IMR-90 (cell line): Measurements from ENCODE around the gene CYCS. TPM values are rescaled to one million over a fixed set of nuclear protein-coding genes. Genes with fewer than 3 reads are reported as not detected.
A peak's percentile ranks its signal among the peaks of the same experiment; 100 is the strongest.

Experiments
- ATAC-seq: fragments of 200-7000 bp; cut with Tn5 transposase; 2 replicates; pipeline ENCODE4 v1.9.1; 2020; ENCODE audit warnings: low read depth, mild to moderate bottlenecking, moderate library complexity
- BruUV-seq: library from RNA; stranded (reverse); fragments of 400-500 nt; replicated peaks from 2 replicates; lab custom pipeline; 2021; lab: Mats Ljungman, UMichigan
- CTCF ChIA-PET: fragments of 300-600 bp; formaldehyde crosslinking; extraction: SDS; loops from one replicate; lab custom pipeline; 2021; ENCODE audit warnings: antibody characterized with exemption; lab: Yijun Ruan, JAX
- POLR2A ChIA-PET: fragments of 300-600 bp; sonication (Branson Sonifier 250); formaldehyde crosslinking; loops from one replicate; lab custom pipeline; 2022; ENCODE audit warnings: antibody characterized with exemption; ENCODE audit not compliant: unreplicated experiment; lab: Charles Lee
- DNase-seq: peaks from one replicate; pipeline ENCODE4 v3.0.0; 2013
- H2AFZ ChIP-seq: replicated peaks from 2 replicates; pipeline ENCODE3; 2013; ENCODE audit warnings: low read length, mild to moderate bottlenecking; ENCODE audit not compliant: poor library complexity
- H2AK5ac ChIP-seq: 2 replicates; pipeline ENCODE4 v1.6.1; 2013; ENCODE audit warnings: low read depth, low read length, inconsistent platforms
- H2AK9ac ChIP-seq: replicated peaks from 2 replicates; pipeline ENCODE3; 2013; ENCODE audit warnings: mild to moderate bottlenecking, low read depth, low read length, moderate library complexity; ENCODE audit not compliant: poor library complexity
- H2BK120ac ChIP-seq: 2 replicates; pipeline ENCODE4 v1.6.1; 2013; ENCODE audit warnings: low read depth, low read length, inconsistent platforms
- H2BK15ac ChIP-seq: 3 replicates; pipeline ENCODE4 v1.6.1; 2013; ENCODE audit warnings: low read depth, low read length, inconsistent platforms
- H2BK20ac ChIP-seq: 2 replicates; pipeline ENCODE4 v1.6.1; 2013; ENCODE audit warnings: low read depth, mild to moderate bottlenecking, inconsistent platforms, low read length, moderate library complexity
- H2BK5ac ChIP-seq: 2 replicates; pipeline ENCODE4 v1.6.1; 2013; ENCODE audit warnings: mild to moderate bottlenecking, low read depth, low read length, inconsistent platforms; ENCODE audit not compliant: poor library complexity, severe bottlenecking
- H3K14ac ChIP-seq: replicated peaks from 2 replicates; pipeline ENCODE4 v1.6.1; 2013; ENCODE audit warnings: low read depth, low read length, inconsistent platforms
- H3K18ac ChIP-seq: 2 replicates; pipeline ENCODE4 v1.6.1; 2013; ENCODE audit warnings: low read depth, low read length, control low read depth
- H3K23ac ChIP-seq: 2 replicates; pipeline ENCODE4 v1.6.1; 2013; ENCODE audit warnings: low read depth, low read length, inconsistent platforms
- H3K27ac ChIP-seq: 2 replicates; pipeline ENCODE4 v1.5.1; 2013; ENCODE audit warnings: mild to moderate bottlenecking, control low read depth, low read length; ENCODE audit not compliant: insufficient read depth
- H3K27me3 ChIP-seq: 2 replicates; pipeline ENCODE4 v1.6.1; 2013; ENCODE audit warnings: low read length; ENCODE audit not compliant: control insufficient read depth, insufficient read depth
- H3K36me3 ChIP-seq: 2 replicates; pipeline ENCODE4 v1.6.1; 2013; ENCODE audit warnings: low read length, mixed read lengths; ENCODE audit not compliant: control insufficient read depth, insufficient read depth
- H3K4ac ChIP-seq: 2 replicates; pipeline ENCODE4 v1.6.1; 2013; ENCODE audit warnings: low read depth, low read length, inconsistent platforms
- H3K4me1 ChIP-seq: 2 replicates; pipeline ENCODE4 v1.6.1; 2013; ENCODE audit warnings: low read length, mixed read lengths; ENCODE audit not compliant: control insufficient read depth, insufficient read depth
- H3K4me2 ChIP-seq: 2 replicates; pipeline ENCODE4 v1.6.1; 2013; ENCODE audit warnings: low read depth, mild to moderate bottlenecking, control low read depth, low read length, moderate library complexity
- H3K4me3 ChIP-seq: 2 replicates; pipeline ENCODE4 v1.5.1; 2013; ENCODE audit warnings: low read depth, mild to moderate bottlenecking, control low read depth, low read length, moderate library complexity; ENCODE audit not compliant: insufficient read depth
- H3K56ac ChIP-seq: 2 replicates; pipeline ENCODE4 v1.6.1; 2013; ENCODE audit warnings: low read length, inconsistent platforms; ENCODE audit not compliant: insufficient read depth; ENCODE audit errors: extremely low read depth
- H3K79me1 ChIP-seq, 2 experiments: 2 replicates each; pipeline ENCODE4 v1.6.1; 2013; ENCODE audit warnings: low read length in 2 of 2, inconsistent platforms in 1 of 2, low read depth in 1 of 2
- H3K9ac ChIP-seq: 2 replicates; pipeline ENCODE4 v1.6.1; 2013; ENCODE audit warnings: low read depth, low read length, control low read depth
- H3K9me1 ChIP-seq: 2 replicates; pipeline ENCODE4 v1.6.1; 2013; ENCODE audit warnings: low read length, inconsistent platforms; ENCODE audit not compliant: insufficient read depth
- H3K9me3 ChIP-seq: 2 replicates; pipeline ENCODE4 v1.6.1; 2013; ENCODE audit warnings: low read length; ENCODE audit not compliant: control insufficient read depth, insufficient read depth
- H4K20me1 ChIP-seq: 2 replicates; pipeline ENCODE4 v1.6.1; 2013; ENCODE audit warnings: low read length, inconsistent platforms; ENCODE audit not compliant: insufficient read depth
- H4K5ac ChIP-seq: 2 replicates; pipeline ENCODE4 v1.6.1; 2013; ENCODE audit warnings: mild to moderate bottlenecking, low read depth, low read length, control low read depth
- H4K8ac ChIP-seq, 2 experiments: 2 replicates each; pipeline ENCODE4 v1.6.1; 2013; ENCODE audit warnings: low read depth in 2 of 2, low read length in 2 of 2, control low read depth in 1 of 2, inconsistent platforms in 1 of 2
- H4K91ac ChIP-seq: 2 replicates; pipeline ENCODE4 v1.6.1; 2013; ENCODE audit warnings: low read depth, low read length, inconsistent platforms; ENCODE audit not compliant: insufficient read depth
- BHLHE40 ChIP-seq: fragments of 150-350 bp; IDR thresholded peaks from 2 replicates; pipeline ENCODE4 v1.6.1; 2016; ENCODE audit warnings: mild to moderate bottlenecking, low read depth, low read length
- CHD1 ChIP-seq: IDR thresholded peaks from 2 replicates; pipeline ENCODE4 v1.6.1; 2012; ENCODE audit warnings: low read depth, low read length, improper control_type of control experiment
- CTCF ChIP-seq: conservative IDR thresholded peaks from 2 replicates; pipeline ENCODE4 v1.5.1; 2012; ENCODE audit warnings: mild to moderate bottlenecking, low read depth, low read length, improper control_type of control experiment
- ELK1 ChIP-seq: fragments of 150-350 bp; IDR thresholded peaks from 2 replicates; pipeline ENCODE4 v1.6.1; 2016; ENCODE audit warnings: low read depth, mild to moderate bottlenecking, low read length, moderate library complexity, borderline replicate concordance
- MAFK ChIP-seq: IDR thresholded peaks from 2 replicates; pipeline ENCODE4 v1.6.1; 2012; ENCODE audit warnings: low read depth, low read length, improper control_type of control experiment
- MAZ ChIP-seq: IDR thresholded peaks from 2 replicates; pipeline ENCODE4 v1.6.1; 2012; ENCODE audit warnings: low read depth, mild to moderate bottlenecking, low read length, improper control_type of control experiment, moderate library complexity, borderline replicate concordance
- MXI1 ChIP-seq: IDR thresholded peaks from 2 replicates; pipeline ENCODE4 v1.6.1; 2012; ENCODE audit warnings: low read depth, mild to moderate bottlenecking, low read length, moderate library complexity, borderline replicate concordance
- NFE2L2 ChIP-seq: fragments of 150-350 bp; IDR thresholded peaks from 2 replicates; pipeline ENCODE4 v1.6.1; 2016; ENCODE audit warnings: low read depth, mild to moderate bottlenecking, low read length
- RAD21 ChIP-seq: IDR thresholded peaks from 2 replicates; pipeline ENCODE4 v1.6.1; 2012; ENCODE audit warnings: low read length, improper control_type of control experiment
- RCOR1 ChIP-seq: IDR thresholded peaks from 2 replicates; pipeline ENCODE4 v1.6.1; 2012; ENCODE audit warnings: mild to moderate bottlenecking, low read length, improper control_type of control experiment; ENCODE audit not compliant: insufficient replicate concordance
- RFX5 ChIP-seq: IDR thresholded peaks from 2 replicates; pipeline ENCODE4 v1.8.0; 2012; ENCODE audit warnings: low read depth, mild to moderate bottlenecking, low read length, moderate library complexity
- SMC3 ChIP-seq: fragments of 150-350 bp; IDR thresholded peaks from 2 replicates; pipeline ENCODE4 v1.6.1; 2016; ENCODE audit warnings: low read depth, mild to moderate bottlenecking, antibody characterized with exemption, low read length, moderate library complexity
- USF2 ChIP-seq: fragments of 150-350 bp; IDR thresholded peaks from 2 replicates; pipeline ENCODE4 v1.6.1; 2017; ENCODE audit warnings: mild to moderate bottlenecking, antibody characterized with exemption, low read length, low read depth
- WGBS, 2 experiments: methylation state at CpG; one replicate each; pipeline versions ENCODE4 v1.1.5 to v1.1.7; 2013; ENCODE audit warnings: missing lambda C conversion rate in 2 of 2; ENCODE audit not compliant: insufficient read length in 1 of 2; ENCODE audit errors: extremely low coverage in 2 of 2; 5-methylcytosine and 5-hydroxymethylcytosine counted together
- dilution Hi-C: fragments of 300-500 bp; cut with HindIII; formaldehyde crosslinking; loops from one replicate; pipeline ENCODE4 v1.14.3; 2018; ENCODE audit warnings: low sequenced_read_pairs; ENCODE audit not compliant: unreplicated experiment
- in situ Hi-C: fragments of 300-500 bp; cut with MboI; formaldehyde crosslinking; loops from 3 replicates; pipeline ENCODE4 v1.14.3; 2019; ENCODE audit warnings: low sequenced_read_pairs, inconsistent platforms, mixed read lengths
- intact Hi-C: fragments of 100-400 bp; cut with micrococcal nuclease; formaldehyde crosslinking; loops from 2 replicates; pipeline ENCODE4 v1.10.0; 2022
- polyA plus RNA-seq, 3 experiments: library from polyadenylated mRNA; depleted of rRNA; stranded (reverse); fragments of >200 nt; gene quantifications; 2 replicates each; pipeline ENCODE4 v1.2.3, GENCODE V29; 2012; ENCODE audit warnings: low replicate concordance in 1 of 3
- total RNA-seq: library from RNA; depleted of rRNA; stranded (reverse); fragments of >200 nt; gene quantifications from 2 replicates; pipeline ENCODE4 v1.2.3, GENCODE V29; 2012

Gene CYCS
- total and polyA plus RNA-seq, 2 of the 4 experiments (the other 2 are of a cell fraction), result 22.9 to 59.0 TPM

DNA sequence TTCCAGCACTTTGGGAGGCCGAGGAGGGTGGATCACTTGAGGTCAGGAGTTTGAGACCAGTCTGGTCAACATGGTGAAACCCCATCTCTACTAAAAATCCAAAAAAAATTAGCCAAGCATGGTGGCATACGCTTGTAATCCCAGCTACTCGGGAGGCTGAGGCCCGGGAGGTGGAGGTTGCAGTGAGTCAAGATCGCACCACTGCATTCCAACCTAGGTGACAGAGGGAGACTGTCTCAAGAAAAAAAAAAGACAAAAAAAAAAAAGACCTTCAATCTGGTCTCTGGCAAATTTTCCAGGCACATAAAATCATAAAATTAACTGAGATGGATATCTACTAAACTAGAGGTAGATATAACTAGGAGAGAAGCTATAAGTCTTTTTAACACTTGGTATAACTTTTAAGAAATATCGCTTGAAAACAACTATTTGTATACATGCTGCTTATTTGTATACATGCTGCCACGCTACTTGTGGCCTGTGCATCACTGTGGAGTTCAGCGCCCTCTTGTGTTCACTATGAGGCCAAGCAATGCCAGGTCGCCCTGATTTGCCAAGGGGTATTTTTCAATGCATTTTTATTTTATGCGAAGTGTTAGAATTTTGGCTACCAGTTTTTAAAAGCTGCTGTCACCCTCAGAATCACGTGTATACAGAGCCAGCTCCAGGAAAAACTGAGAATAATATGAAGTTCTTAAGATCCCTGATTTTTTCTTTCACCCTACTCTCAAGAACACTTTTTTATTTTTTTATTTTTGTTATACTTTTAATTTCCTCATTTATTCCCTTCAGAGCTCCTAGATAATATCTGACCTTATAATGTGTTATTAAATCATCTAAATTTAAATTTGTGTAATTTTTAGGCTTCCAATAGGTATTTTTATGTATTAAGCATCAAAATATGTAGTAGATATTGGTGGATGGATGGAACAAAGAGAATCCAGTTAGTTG lies 26.7 kb downstream of the CYCS start:
- H3K56ac ChIP-seq, result no peak overlapping the region
- H3K9me1 ChIP-seq, result no peaks in the 10 kb centered on the region
- no peak overlapping the region for H2AFZ ChIP-seq
- 8% methylated on average over 2 of the region's 11 CpGs; no CpG with 5 or more reads in 1 of the 2 experiments for WGBS, 2 experiments
- H3K27me3 ChIP-seq, result no peaks in the 10 kb centered on the region
- H3K4ac ChIP-seq, result no peak overlapping the region
- H3K9ac ChIP-seq, result no peak overlapping the region
- ChIA-PET CTCF (interaction anchor here (0.6 to 3.0 kb wide), 19 partner anchors 9 to 1523 kb away, joined by 3 to 24 read pairs (median 3); no protein-coding TSS in a partner anchor), POLR2A (no interaction called here)
- no peak overlapping the region for H2AK9ac ChIP-seq
- H3K4me2 ChIP-seq, result no peak overlapping the region
- H4K91ac ChIP-seq, result no peak overlapping the region
- H3K79me1 ChIP-seq, result no peaks in the 10 kb centered on the region
- no peak overlapping the region for H4K8ac ChIP-seq
- H2AK5ac ChIP-seq, result no peak overlapping the region
- H3K9me3 ChIP-seq, result no peaks in the 10 kb centered on the region
- no peak overlapping the region for H2BK5ac ChIP-seq
- H3K4me1 ChIP-seq, result no peaks in the 10 kb centered on the region
- dilution Hi-C loops (loop anchor here (25.0 kb wide), 1 partner anchor 286 kb away; no protein-coding TSS in a partner anchor), intact Hi-C loops (loop anchor here (1.0 to 10.0 kb wide), 4 partner anchors 286 to 1234 kb away; no protein-coding TSS in a partner anchor), in situ Hi-C loops (no loop called here)
- H2BK20ac ChIP-seq, result no peak overlapping the region
- no TSS peak for BruUV-seq
- H3K36me3 ChIP-seq, result no peaks in the 10 kb centered on the region
- H3K4me3 ChIP-seq, result no peak overlapping the region
- H3K23ac ChIP-seq, result no peak overlapping the region
- no peak overlapping the region for H2BK120ac ChIP-seq
- H3K14ac ChIP-seq, result no peak overlapping the region
- no peaks in the 10 kb centered on the region for H4K20me1 ChIP-seq
- DNase-seq, result peak; percentile 75
- no peak overlapping the region for H3K27ac ChIP-seq
- H4K5ac ChIP-seq, result no peak overlapping the region
- ATAC-seq, result peak; percentile 82
- no peak overlapping the region for H3K18ac ChIP-seq
- H2BK15ac ChIP-seq, result no peak overlapping the region
- TF ChIP-seq MXI1 (no peak), RAD21 (peak; percentile 85), RCOR1 (no peak), SMC3 (peak; percentile 76), MAZ (no peak), MAFK (no peak), CTCF (peak; percentile 96), NFE2L2 (no peak), ELK1 (no peak), CHD1 (no peak; the same call in 1 of the 2 replicates), USF2 (no peak), BHLHE40 (peak; percentile 28; the same call in 1 of the 2 replicates), RFX5 (no peak)
